ENCODE data around the gene RPL6. TPM values are rescaled to one million over a fixed set of nuclear protein-coding genes. Genes with fewer than 3 reads are reported as not detected.

The RPL6 gene
- total RNA-seq, 1 experiment from 2014 or later: 1,848 TPM

- DNase-seq (ENCODE audit: low read depth): no peak
These were observed 28.6 kb downstream of the RPL6 start for GRCh38 chr12:112380663-112381405.

- DNase-seq (ENCODE audit: low read depth): no peak
These were observed 34.3 kb downstream of the RPL6 start for GRCh38 chr12:112375105-112375504.

- no peak for DNase-seq (ENCODE audit: low read depth)
These were observed 35.2 kb downstream of the RPL6 start for GRCh38 chr12:112374166-112374740.

GRCh38 chr12:112370868-112371510, 38.4 kb downstream of the RPL6 start:
- no peak for DNase-seq (ENCODE audit: low read depth)

GRCh38 chr12:112370199-112370598, 39.2 kb downstream of the RPL6 start:
- DNase-seq (ENCODE audit: low read depth): no peak

- DNase-seq (ENCODE audit: low read depth): no peak
These were observed 40.5 kb downstream of the RPL6 start for GRCh38 chr12:112368856-112369255.

- no peak for DNase-seq (ENCODE audit: low read depth)
These were observed 41.4 kb downstream of the RPL6 start for GRCh38 chr12:112367965-112368364.

GRCh38 chr12:112362310-112362709, 47.1 kb downstream of the RPL6 start:
- no peak for DNase-seq (ENCODE audit: low read depth)

GRCh38 chr12:112361271-112361670, 48.1 kb downstream of the RPL6 start:
- no peak for DNase-seq (ENCODE audit: low read depth)

- no peak for DNase-seq (ENCODE audit: low read depth)
These were observed 50.1 kb downstream of the RPL6 start for GRCh38 chr12:112359290-112359689.

- no peak for DNase-seq (ENCODE audit: low read depth)
These were observed 52.2 kb downstream of the RPL6 start for GRCh38 chr12:112357214-112357613.

Other genes with a start within 250 kb of the RPL6 start
- gene HECTD4, start 27.2 kb downstream of the RPL6 start, total RNA-seq (2014; rRNA removed; shearing (Covaris generic)): 4.8 and 7.6 TPM in 2 replicates
- gene PTPN11, start 9.3 kb upstream of the RPL6 start, total RNA-seq (2014; rRNA removed; shearing (Covaris generic)): 81.4 and 97.0 TPM in 2 replicates